NB4 (cell line): ENCODE measurements around the gene ENOX2.

Source experiments
- CTCF ChIP-seq: IDR thresholded peaks from one replicate; pipeline ENCODE4 v1.5.1; 2012; ENCODE audit warnings: low read depth, low read length
- POLR2A ChIP-seq: IDR thresholded peaks from 2 replicates; pipeline ENCODE4 v1.6.1; 2011; ENCODE audit warnings: mild to moderate bottlenecking; ENCODE audit not compliant: insufficient read length; ENCODE audit errors: extremely low read depth

GRCh38 chrX:130772776-130773143 lies 130.2 kb downstream of the ENOX2 start:
- TF ChIP-seq CTCF (no peak), POLR2A (no peak)
